GM18499 (cell line): ENCODE measurements around the gene TRPC5OS.

Source experiments
- ATAC-seq: cut with Tn5 transposase; IDR thresholded peaks from one replicate; pipeline ENCODE4 v1.9.1; 2021; ENCODE audit warnings: moderate number of reproducible peaks; ENCODE audit not compliant: insufficient read depth, unreplicated experiment

Gene TRPC5OS

DNA sequence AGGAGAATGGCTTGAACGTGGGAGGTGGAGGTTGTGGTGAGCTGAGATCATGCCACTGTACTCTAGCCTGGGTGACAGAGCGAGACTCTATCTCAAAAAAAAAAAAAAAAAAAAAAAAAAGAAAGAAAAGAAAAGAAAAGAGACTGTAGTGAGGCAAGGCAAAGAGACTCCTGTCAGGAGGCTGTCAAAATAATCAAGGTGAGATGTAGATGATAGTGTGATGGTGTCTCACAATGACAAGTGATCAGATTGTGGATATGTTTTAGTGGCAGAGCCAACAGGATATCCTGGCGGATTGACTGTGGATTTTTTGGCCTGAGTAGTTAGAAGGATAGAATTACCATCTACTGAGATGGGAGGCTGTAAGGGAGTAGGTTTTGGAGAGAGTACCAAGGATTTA lies 12.6 kb downstream of the TRPC5OS start:
- ATAC-seq = no peak

DNA sequence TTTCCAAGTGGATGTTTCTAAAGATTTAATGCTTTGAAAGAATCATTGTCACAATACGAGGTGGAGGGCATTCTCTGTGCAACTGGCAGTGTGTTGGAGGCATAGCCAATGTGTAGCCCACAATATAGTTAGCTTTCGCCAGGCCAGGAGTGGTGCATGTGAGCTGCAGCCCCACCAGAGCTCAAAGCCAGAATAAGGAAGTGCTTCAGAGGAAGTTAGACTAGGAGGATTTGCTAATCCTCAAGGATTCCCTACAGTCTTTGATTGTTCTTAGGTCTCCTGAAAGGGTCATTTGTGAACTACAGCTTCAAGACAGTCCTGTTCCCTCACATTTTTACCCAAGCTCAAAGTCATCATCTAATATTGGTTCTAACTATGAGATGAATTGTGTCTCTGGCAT lies 16.4 kb downstream of the TRPC5OS start:
- ATAC-seq = no peak

DNA sequence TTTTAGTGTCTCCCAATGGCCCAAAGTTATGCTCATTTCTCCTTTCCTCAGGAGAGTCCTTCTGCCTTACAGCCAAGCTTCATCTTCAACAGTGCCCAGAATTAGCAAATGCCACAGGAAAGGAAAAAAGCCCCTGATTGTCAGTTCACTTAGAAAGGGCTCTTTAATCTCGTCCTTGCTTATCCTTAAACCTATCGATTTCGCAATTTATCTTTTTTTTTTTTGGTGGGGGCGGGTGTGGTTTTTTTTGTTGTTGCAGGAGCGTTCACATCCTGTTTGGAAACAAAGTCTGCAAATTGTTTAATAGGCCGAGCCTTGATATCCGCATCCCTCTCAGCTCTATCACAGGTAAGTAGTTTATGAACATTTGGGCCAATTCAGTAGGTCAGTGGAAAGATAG lies 20.2 kb downstream of the TRPC5OS start:
- no peak for ATAC-seq

DNA sequence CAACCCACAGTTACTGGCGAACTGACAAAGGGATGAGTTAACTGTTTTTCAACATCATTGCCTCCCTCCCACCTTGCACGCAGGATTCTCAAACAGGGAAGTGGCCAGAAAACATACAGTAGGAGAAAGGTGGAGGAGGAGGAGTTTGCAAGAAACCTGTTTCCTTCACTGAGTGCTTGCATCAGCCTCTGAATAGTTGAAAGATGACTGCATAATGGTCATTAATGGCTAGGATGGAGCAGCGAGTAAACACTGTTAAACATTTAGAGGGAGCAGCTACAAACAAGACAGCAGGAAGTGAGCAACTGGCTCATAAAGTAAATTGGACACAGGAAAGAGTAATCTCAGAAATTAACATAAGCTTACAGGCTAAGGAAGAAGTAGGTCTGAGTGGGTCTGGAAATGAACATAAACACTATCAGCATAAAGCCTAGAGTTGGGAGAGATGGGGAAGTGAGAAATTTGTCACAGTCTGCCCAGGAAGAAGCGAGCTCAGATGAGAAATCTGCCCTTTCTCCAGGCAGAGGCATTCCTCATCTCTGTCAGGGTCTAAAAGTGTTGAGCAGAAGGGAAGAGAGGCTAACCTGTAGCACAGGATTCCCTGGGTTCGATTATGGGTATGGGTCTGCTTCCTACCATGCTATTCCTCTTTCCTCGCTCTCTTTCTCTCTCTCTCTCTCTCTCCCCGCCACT lies 38.6 kb downstream of the TRPC5OS start:
- no peak for ATAC-seq

- no peak for ATAC-seq
Observed at GRCh38 chrX:111917591-111917990, 41.6 kb downstream of the TRPC5OS start.

GRCh38 chrX:111928456-111928855 lies 52.5 kb downstream of the TRPC5OS start:
- ATAC-seq = no peak
